HL-60 (cell line): ENCODE data around the gene EDEM2.

Source experiments
- DNase-seq, 2 experiments: peaks; one replicate each; pipeline ENCODE4 v3.0.0-alpha.2; 2010 to 2020; ENCODE audit warnings: low read depth in 1 of 2, low spot score in 1 of 2
- H3K27ac ChIP-seq: fragments of 250-450 bp; sonication (Bioruptor Pico); replicated peaks from 2 replicates; pipeline ENCODE4 v1.5.1; 2020; ENCODE audit warnings: mild to moderate bottlenecking, moderate library complexity
- H3K27me3 ChIP-seq: fragments of 250-450 bp; sonication (Bioruptor Pico); 2 replicates; pipeline ENCODE4 v1.5.1; 2021; ENCODE audit warnings: mild to moderate bottlenecking, moderate library complexity; ENCODE audit not compliant: insufficient read depth, poor library complexity, severe bottlenecking
- H3K4me3 ChIP-seq: replicated peaks from 2 replicates; pipeline ENCODE4 v1.5.1; 2011; ENCODE audit warnings: mild to moderate bottlenecking, control low read depth, low read length; ENCODE audit not compliant: insufficient read depth
- CTCF ChIP-seq: IDR thresholded peaks from one replicate; pipeline ENCODE4 v1.5.1; 2011; ENCODE audit warnings: low read length, control low read depth, inconsistent platforms; ENCODE audit not compliant: insufficient read depth
- GABPA ChIP-seq: IDR thresholded peaks from 2 replicates; pipeline ENCODE4 v1.6.1; 2012; ENCODE audit warnings: low read depth
- POLR2AphosphoS5 ChIP-seq: IDR thresholded peaks from 2 replicates; pipeline ENCODE4 v1.6.1; 2012; ENCODE audit warnings: low read depth
- REST ChIP-seq: IDR thresholded peaks from 2 replicates; pipeline ENCODE4 v1.6.1; 2012; ENCODE audit warnings: low read depth; ENCODE audit not compliant: insufficient replicate concordance
- SPI1 ChIP-seq: IDR thresholded peaks from 2 replicates; pipeline ENCODE4 v1.6.1; 2012; ENCODE audit warnings: low read depth, mild to moderate bottlenecking, borderline replicate concordance

Gene EDEM2

GRCh38 chr20:35091816-35092523 is 55.2 kb downstream of the EDEM2 start:
- Histone ChIP-seq H3K4me3 (peak overlapping the region; percentile 100), H3K27me3 (no peaks in the 10 kb centered on the region), H3K27ac (peak overlapping the region; percentile 79)
- DNase-seq = no peak
- TF ChIP-seq CTCF (no peak), SPI1 (no peak), GABPA (no peak), POLR2AphosphoS5 (no peak; the same call in 1 of the 2 replicates), REST (no peak)

GRCh38 chr20:35088231-35089145 is 58.6 kb downstream of the EDEM2 start:
- H3K27ac ChIP-seq = peak overlapping the region; percentile 33
- H3K4me3 ChIP-seq = no peak overlapping the region
- no peak for TF ChIP-seq CTCF
- no peak for TF ChIP-seq POLR2AphosphoS5
- TF ChIP-seq SPI1 = no peak
- no peak for TF ChIP-seq REST
- TF ChIP-seq GABPA = no peak
- DNase-seq = no peak
- H3K27me3 ChIP-seq = no peaks in the 10 kb centered on the region

GRCh38 chr20:35087791-35088190 is 59.3 kb downstream of the EDEM2 start:
- no peak for TF ChIP-seq SPI1
- no peak for TF ChIP-seq POLR2AphosphoS5
- no peak for TF ChIP-seq CTCF
- no peak for TF ChIP-seq REST
- no peak for TF ChIP-seq GABPA
- no peak for DNase-seq
- H3K27ac ChIP-seq = peak overlapping the region; percentile 20; the same call in 1 of the 2 replicates
- H3K4me3 ChIP-seq = no peak overlapping the region
- H3K27me3 ChIP-seq = no peaks in the 10 kb centered on the region
